Smooth muscle cell of the brain vasculature (primary cell): Measurements from ENCODE around the gene FBXW4.
"Not testable (repeated sequence)": the region's sequence is repeated elsewhere in the genome, so short reads cannot be mapped to it uniquely, and the experiment has no call there.

Experiments
- DNase-seq: peaks from one replicate; pipeline ENCODE4 v3.0.0-alpha.2; 2012; ENCODE audit warnings: low read depth, low spot score

The FBXW4 gene

GRCh38 chr10:101617102-101617823 lies 77.7 kb downstream of the FBXW4 start:
- DNase-seq = no peak

- DNase-seq = no peak
Observed at GRCh38 chr10:101616415-101617101, 78.4 kb downstream of the FBXW4 start.

GRCh38 chr10:101615525-101616116 lies 79.3 kb downstream of the FBXW4 start:
- DNase-seq = no peak

- no peak for DNase-seq
Observed at GRCh38 chr10:101614663-101615524, 80.1 kb downstream of the FBXW4 start.

GRCh38 chr10:101613646-101614045 lies 81.3 kb downstream of the FBXW4 start:
- no peak for DNase-seq

GRCh38 chr10:101612872-101613271 lies 82.1 kb downstream of the FBXW4 start:
- DNase-seq = no peak

GRCh38 chr10:101612086-101612485 lies 82.9 kb downstream of the FBXW4 start:
- no peak for DNase-seq

GRCh38 chr10:101611096-101611905 lies 83.7 kb downstream of the FBXW4 start:
- no peak for DNase-seq

- no peak for DNase-seq
Observed at GRCh38 chr10:101609481-101609880, 85.5 kb downstream of the FBXW4 start.

GRCh38 chr10:101607124-101607523 lies 87.8 kb downstream of the FBXW4 start:
- DNase-seq = no peak

- DNase-seq = peak; percentile 28
Observed at GRCh38 chr10:101602761-101603398, 92.1 kb downstream of the FBXW4 start.

GRCh38 chr10:101601541-101601940 lies 93.4 kb downstream of the FBXW4 start:
- DNase-seq = no peak

GRCh38 chr10:101597091-101597900 lies 97.7 kb downstream of the FBXW4 start:
- no peak for DNase-seq

- no peak for DNase-seq
Observed at GRCh38 chr10:101595591-101596433, 99.2 kb downstream of the FBXW4 start.

- DNase-seq = not testable (repeated sequence)
Observed at GRCh38 chr10:101593331-101593730, 101.6 kb downstream of the FBXW4 start.

GRCh38 chr10:101588879-101589278 lies 106.1 kb downstream of the FBXW4 start:
- no peak for DNase-seq

GRCh38 chr10:101587725-101588653 lies 107.0 kb downstream of the FBXW4 start, which contains the start of the genes DPCD and POLL:
Gene DPCD (plus strand): TSS chr10:101588321. CDS start chr10:101588337, 16 bp downstream.
Gene POLL (minus strand): TSS chr10:101588257. CDS start chr10:101587360, 897 bp downstream.
- peak; percentile 84 for DNase-seq
